ENCODE measurements around the gene GMPR.
"Not testable (repeated sequence)": the region's sequence is repeated elsewhere in the genome, so short reads cannot be mapped to it uniquely, and the experiment has no call there.

The GMPR gene

DNA sequence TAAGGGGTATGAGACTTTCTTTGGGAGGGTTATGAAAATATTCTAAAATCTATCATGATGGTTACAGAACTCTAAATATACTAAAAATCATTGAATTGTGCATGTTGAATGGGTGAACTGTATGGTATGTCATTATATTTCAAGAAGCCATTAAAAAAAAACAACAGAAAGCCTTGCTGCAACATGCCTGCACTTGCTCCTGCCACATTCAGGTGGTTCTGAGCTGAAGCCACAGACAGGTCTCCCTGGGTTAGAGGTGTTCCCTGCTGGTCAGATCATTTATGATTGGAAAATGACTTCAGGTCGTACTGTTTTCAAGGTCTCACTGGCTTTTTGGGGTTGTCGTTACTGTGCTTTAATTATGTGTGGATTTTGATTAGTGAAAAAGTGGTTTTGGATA, 13.3 kb downstream of the GMPR start:
- DNase-seq: no peak

DNA sequence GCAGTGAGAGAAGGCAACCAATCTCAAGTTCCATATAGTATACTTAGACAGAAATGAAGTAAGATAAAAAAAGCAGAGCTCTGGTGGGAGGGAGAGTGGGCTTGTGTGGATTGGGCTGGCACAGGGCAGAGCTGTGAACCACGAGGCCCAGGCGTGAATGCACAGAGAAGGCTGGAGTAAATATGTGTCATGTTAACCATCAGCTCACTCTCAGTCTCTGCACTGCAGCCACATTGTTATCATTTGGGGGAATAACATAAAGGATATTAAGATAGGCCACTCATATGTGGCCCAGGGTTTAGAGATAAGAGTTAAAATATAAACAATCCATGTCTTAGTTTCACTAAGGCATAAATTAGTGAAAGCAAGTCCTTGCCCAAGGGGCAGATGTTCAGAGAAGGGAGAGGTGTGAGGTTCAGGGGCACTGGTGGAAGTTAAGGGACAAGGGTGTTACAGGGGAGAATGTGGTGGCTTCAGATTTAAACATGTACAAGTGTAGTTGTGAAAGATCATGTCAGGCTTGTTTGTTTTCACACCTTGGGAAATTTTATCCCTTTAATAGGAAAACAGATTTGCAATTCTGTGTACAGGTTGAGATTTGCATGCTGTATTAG, 14.4 kb downstream of the GMPR start:
- no peak for DNase-seq

DNA sequence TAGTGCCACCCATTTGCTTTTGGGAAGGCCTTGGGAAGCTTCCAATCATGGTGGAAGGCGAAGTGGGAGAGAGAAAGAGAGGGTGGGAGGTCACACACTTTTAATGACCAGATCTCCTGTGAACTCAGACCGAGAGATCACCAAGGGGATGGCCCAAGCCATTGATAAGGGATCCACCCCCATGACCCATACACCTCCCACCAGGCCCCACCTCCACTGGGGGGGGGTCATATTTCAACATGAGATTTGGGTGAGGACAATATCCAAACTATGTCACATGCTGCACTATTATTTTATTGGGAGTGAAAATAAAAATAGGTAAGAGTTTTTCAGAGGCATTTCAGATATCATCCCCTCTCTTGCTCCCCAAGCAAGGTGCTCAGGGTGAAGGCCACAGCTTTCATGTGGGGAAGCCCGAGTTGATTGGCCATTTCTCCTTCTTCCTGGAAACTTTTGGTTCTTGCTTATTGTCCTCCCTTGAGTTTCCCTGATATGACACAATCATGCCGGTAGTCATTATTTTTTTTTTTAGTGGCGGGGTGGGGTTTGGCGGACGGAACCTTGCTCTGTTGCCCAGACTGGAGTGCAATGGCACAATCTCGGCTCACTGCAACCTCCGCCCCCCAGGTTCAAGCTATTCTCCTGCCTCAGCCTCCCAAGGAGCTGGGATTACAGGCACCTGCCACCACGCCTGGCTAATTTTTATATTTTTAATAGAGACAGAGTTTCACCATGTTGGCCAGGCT, 15.2 kb downstream of the GMPR start:
- DNase-seq: no peak

GRCh38 chr6:16254535-16254934, 16.1 kb downstream of the GMPR start:
- DNase-seq: no peak

GRCh38 chr6:16256781-16257180, 18.4 kb downstream of the GMPR start:
- DNase-seq: no peak

DNA sequence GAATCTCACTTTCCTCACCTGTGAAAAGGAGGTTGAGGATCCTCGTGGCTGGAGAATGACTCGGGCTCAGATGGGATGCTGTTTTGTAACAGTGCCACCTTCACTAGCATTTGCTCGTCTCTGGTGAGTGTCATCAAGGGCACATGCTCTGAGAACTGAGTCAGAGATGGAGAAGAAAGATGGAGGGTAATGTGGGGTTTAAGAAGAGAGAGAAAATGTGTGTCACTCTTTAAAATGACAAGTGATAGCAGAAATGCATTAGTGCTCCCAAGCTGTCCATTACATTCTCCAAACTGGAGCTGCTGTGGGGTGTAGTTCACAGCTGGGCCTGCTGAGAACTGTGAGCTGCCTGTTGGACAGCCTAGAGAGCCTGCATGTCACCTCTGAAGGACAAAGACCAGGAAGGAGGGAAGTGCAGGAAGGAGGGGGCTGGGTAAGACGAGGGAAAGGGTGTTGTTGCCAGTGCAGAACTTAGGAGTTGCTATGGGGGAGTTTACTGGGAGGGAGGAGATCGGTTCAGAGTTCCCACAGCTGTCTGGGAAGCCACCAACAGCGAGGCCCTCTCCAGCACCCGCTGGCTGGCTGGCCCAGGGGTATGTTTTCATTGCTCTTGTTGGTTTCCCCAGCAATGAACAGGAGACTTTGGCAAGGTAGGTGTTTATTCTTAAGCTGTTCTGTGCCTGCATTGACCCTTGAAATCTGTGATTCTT, 19.8 kb downstream of the GMPR start:
- no peak for DNase-seq

DNA sequence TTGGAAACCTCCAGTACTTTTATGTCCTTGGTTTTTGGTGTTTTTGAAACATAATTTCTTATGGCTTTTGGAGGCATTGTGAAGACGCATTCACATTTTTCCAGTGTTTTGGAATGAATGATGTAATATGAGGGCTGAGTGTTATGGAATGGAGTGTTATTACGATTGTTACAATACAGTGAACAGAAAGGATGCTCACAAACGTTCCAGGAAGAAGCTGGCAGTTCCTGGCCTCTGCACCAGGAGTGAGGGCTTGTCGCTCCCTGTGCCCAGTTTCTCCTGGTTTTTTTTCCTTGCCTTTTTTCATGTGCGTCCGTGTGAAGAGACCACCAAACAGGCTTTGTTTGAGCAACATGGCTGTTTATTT, 20.3 kb downstream of the GMPR start:
- DNase-seq: no peak

GRCh38 chr6:16259604-16260003, 21.2 kb downstream of the GMPR start:
- not testable (repeated sequence) for DNase-seq

DNA sequence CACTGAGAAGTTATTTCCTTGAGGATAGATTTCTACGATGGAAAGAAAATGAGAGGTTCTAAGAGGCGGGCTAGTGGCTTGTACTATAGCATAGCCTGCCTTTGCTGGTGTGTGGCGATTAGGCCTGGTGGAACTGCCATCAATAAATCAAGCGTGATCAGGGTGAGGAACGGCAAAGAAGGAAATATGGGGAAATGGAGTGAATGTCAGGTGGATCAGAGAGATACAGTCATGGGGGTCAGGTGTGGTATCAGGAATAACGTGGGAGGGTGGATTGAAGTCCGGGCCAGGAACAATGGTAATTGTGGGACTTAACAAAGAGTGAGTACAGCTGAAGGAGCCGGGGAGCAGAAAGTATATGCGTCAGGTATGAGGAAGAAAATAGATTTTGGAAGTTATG, 22.2 kb downstream of the GMPR start:
- not testable (repeated sequence) for DNase-seq

GRCh38 chr6:16262773-16263172, 24.4 kb downstream of the GMPR start:
- DNase-seq: not testable (repeated sequence)

GRCh38 chr6:16263464-16264099, 25.2 kb downstream of the GMPR start:
- DNase-seq: not testable (repeated sequence)

DNA sequence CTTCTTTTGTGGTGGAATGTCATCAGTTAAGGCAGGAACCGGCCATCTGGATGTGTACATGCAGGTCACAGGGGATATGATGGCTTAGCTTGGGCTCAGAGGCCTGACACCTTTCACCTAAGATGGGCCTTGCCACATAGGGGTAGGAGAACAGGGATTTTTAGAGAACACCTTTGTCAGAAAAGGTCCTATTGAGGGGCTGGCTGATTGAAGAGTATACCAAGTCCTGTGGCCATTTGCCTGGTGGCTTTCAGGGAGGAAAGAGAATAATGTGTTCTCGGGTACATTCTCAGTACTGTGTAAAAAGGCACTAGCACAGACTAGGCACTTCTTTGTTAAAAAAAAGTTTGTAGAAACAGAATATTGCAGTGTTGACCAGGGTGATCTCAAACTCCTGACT, 26.4 kb downstream of the GMPR start:
- no peak for DNase-seq

DNA sequence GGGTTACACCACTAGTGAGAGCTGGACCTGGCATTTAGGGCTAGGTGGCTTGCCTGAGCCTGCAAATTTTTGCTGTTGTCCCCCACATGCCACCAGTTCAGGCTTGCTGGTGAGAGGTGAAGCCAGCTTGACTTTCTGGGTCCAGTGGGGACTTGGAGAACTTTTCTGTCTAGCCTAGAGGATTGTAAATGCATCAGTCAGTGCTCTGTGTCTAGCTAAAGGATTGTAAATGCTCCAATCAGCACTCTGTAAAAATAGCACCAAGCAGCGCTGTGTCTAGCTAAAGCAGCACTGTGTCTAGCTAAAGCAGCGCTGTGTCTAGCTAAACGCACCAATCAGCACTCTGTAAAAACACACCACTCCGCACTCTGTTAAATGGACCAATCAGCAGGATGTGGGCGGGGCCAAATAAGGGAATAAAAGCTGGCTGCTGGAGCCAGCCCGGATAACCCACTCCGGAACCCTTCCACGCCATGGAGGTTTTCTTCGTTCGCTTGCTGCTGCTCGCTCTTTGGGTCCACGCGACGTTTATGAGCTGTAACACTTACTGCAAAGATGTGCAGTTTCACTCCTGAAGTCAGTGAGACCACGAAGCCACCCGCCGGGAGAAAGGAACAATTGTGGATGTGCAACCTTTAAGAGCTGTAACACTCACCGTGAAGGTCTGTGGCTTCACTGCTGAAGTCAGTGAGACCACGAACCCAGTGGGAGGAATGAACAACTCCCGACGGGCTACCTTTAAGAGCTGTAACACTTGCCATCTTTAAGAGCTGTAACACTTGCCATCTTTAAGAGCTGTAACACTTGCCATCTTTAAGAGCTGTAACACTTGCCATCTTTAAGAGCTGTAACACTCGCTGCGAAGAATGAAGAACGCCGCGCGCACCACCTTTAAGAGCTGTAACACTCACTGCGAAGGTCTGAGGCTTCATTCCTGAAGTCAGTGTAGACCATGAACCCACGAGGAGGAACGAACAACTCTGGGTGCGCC, 27.3 kb downstream of the GMPR start:
- no peak for DNase-seq

DNA sequence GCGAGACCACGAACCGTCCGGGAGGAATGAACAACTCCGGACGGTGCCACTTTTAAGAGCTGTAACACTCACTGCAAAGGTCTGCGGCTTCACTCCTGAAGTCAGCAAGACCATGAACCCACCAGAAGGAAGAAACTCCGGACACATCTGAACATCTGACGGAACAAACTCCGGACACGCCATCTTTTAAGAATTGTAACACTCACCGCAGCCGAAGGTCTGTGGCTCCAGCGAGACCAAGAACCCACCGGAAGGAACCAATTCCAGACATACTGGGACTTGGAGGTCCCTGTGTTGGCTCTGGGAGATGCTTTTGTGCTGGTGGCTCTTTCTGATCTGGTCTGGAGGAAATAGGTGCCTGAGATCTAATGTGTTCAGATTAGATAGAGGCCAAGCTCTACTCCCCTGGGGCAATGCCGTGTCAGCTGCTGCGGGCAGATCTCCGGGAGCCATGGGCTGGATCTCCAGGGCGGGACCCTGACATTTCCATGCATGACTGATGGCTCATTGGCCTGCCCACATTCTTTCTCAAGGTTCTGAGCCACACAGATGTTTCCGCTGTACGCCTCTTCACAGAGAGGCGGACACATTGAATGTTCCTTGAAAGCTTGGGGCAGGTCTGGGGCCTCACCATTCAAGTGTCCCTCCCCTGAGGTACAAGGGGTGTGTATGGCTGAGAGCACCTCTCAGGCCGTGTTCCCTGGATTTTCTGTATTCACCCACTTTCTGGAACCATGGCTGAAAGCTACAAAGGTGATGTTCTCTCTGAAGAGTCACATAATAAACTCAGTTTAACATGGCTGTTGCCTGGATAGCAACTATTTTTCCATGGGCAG, 29.3 kb downstream of the GMPR start:
- no peak for DNase-seq

DNA sequence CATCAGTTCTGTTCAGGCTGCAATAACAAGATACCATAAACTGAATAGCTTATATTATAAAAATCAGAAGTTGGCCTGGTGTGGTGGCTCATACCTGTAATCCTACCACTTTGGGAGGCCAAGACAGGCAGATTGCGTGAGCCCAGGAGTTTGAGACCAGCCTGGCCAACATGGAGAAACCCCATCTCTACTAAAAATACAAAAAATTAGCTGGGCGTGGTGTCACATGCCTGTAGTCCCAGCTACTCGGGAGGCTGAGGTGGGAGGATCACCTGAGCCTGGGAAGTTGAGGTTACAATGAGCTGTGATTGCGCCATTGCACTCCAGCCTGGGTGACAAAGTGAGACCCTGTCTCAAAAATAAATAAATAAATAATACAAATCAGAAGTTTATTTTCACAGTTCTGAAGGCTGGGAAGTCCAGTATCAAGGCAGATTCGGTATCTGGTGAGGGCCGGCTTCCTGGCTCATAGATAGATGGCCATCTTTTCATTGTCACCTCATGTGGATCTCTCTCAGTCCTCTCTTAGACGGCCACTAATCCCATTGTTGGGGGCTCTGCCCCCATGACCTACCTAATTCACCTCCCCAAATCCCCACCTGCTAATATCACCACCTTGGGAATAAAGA, 31.2 kb downstream of the GMPR start:
- DNase-seq: not testable (repeated sequence)

GRCh38 chr6:16270178-16270794, 31.9 kb downstream of the GMPR start:
- DNase-seq: no peak

GRCh38 chr6:16271428-16271827, 33.0 kb downstream of the GMPR start:
- no peak for DNase-seq

DNA sequence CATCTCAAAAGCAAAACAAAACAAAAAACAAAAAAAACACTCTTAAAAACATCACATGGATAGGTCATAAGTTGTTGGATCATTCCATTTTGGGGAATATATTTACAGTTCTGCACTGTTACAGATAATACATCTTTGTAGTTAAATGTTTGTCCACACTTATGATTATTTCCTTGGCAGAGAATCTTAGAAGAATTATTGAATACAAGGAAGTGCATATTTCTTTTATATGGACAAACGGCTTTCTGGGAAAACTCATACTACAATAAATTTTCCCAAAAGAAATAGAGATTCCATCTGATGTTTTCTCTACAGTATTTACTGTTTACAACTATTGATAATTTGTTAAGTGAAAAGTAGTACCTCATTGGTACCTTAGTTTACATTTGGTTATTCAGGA, 33.8 kb downstream of the GMPR start:
- DNase-seq: no peak

DNA sequence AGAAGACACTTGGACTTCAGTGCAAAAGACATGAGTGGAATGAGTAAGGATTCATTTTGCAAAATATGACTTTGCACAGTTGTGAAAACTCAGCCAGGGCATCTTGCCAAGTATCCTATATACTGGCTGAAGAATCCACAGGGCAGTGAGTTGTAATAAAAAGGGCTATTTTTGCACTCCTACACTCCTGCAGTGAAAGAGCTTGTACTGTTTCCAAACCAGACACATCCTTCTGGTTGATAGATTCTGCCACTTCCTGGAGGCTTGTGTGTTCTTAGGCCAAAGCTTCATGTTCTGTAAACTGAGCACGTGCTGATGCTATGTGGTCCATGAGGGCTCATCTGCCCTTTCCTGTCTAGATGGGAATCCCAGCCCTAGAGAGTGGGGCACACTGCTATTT, 34.9 kb downstream of the GMPR start:
- no peak for DNase-seq

DNA sequence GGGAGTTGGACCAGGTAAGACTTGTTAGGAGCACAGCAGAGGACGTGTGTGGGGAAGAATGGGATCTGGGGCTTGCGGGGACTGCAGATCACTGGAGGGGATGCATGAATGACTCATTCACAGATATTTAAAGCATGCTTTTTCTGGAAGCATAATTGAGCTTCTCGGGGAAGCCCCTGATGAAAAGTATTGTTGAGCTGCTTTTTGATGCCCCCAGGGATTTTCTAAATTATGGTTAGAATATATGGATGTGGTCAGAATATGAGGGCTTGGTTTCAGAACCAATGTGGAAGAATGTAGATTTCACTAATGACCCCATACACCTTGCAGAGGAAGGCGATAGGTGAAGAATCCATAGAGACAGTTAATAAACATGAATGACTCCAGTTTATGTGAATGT, 36.1 kb downstream of the GMPR start:
- no peak for DNase-seq

All from CD4-positive, alpha-beta T cell treated with Interleukin-21 for 1 hour (primary cell).